Measurements from ENCODE around the gene RBCK1. TPM values are rescaled to one million over a fixed set of nuclear protein-coding genes. Genes with fewer than 3 reads are reported as not detected.

The RBCK1 gene
- polyA plus RNA-seq, 4 donors: 74.8 to 176 (median 158) TPM

GRCh38 chr20:478949-479429, 70.9 kb downstream of the RBCK1 start:
- H3K27me3 ChIP-seq (ENCODE audit: control insufficient read depth in 3 of 3, insufficient read depth in 3 of 3, low read length in 3 of 3): no peaks in the 10 kb centered on the region
- no peaks in the 10 kb centered on the region for H3K4me1 ChIP-seq (ENCODE audit: control insufficient read depth in 3 of 3, insufficient read depth in 2 of 3, low read depth in 1 of 3, low read length in 2 of 3)
- H3K9me3 ChIP-seq (ENCODE audit: control insufficient read depth in 2 of 2, insufficient read depth in 1 of 2, low read depth in 1 of 2, low read length in 1 of 2): no peaks in the 10 kb centered on the region
- peak; percentile 75 to 78 for DNase-seq
- H3K36me3 ChIP-seq (ENCODE audit: control insufficient read depth in 3 of 3, insufficient read depth in 2 of 3, low read depth in 1 of 3, low read length in 3 of 3): peaks cover 7 to 44% (median 7%) of the 10 kb centered on the region in 3 donors
- no peak for FAIRE-seq
- H3K27ac ChIP-seq (ENCODE audit: low read depth in 1 of 3, low read length in 2 of 3): no peak overlapping the region
- 48 to 59% (median 54%) methylated on average over 3 of the region's 3 CpGs for WGBS, 3 donors
- H3K4me3 ChIP-seq (ENCODE audit: low read depth in 1 of 3, low read length in 3 of 3): no peak overlapping the region

- H3K27me3 ChIP-seq (ENCODE audit: control insufficient read depth in 3 of 3, insufficient read depth in 3 of 3, low read length in 3 of 3): no peaks in the 10 kb centered on the region
- H3K9me3 ChIP-seq (ENCODE audit: control insufficient read depth in 2 of 2, insufficient read depth in 1 of 2, low read depth in 1 of 2, low read length in 1 of 2): no peaks in the 10 kb centered on the region
- FAIRE-seq: no peak
- 66 to 68% (median 66%) methylated on average over 2 of the region's 2 CpGs for WGBS, 3 donors
- no peaks in the 10 kb centered on the region for H3K4me1 ChIP-seq (ENCODE audit: control insufficient read depth in 3 of 3, insufficient read depth in 2 of 3, low read depth in 1 of 3, low read length in 2 of 3)
- no peak for DNase-seq
- peaks cover 9 to 45% (median 10%) of the 10 kb centered on the region in 3 donors for H3K36me3 ChIP-seq (ENCODE audit: control insufficient read depth in 3 of 3, insufficient read depth in 2 of 3, low read depth in 1 of 3, low read length in 3 of 3)
- no peak overlapping the region for H3K27ac ChIP-seq (ENCODE audit: low read depth in 1 of 3, low read length in 2 of 3)
- no peak overlapping the region for H3K4me3 ChIP-seq (ENCODE audit: low read depth in 1 of 3, low read length in 3 of 3)
Observed at GRCh38 chr20:479487-479886, 71.4 kb downstream of the RBCK1 start.

GRCh38 chr20:480044-480443, 71.9 kb downstream of the RBCK1 start:
- Histone ChIP-seq H3K4me3 (ENCODE audit: low read depth in 1 of 3, low read length in 3 of 3) (no peak overlapping the region), H3K36me3 (ENCODE audit: control insufficient read depth in 3 of 3, insufficient read depth in 2 of 3, low read depth in 1 of 3, low read length in 3 of 3) (peaks cover 10 to 49% (median 12%) of the 10 kb centered on the region in 3 donors), H3K9me3 (ENCODE audit: control insufficient read depth in 2 of 2, insufficient read depth in 1 of 2, low read depth in 1 of 2, low read length in 1 of 2) (no peaks in the 10 kb centered on the region), H3K4me1 (ENCODE audit: control insufficient read depth in 3 of 3, insufficient read depth in 2 of 3, low read depth in 1 of 3, low read length in 2 of 3) (no peaks in the 10 kb centered on the region), H3K27me3 (ENCODE audit: control insufficient read depth in 3 of 3, insufficient read depth in 3 of 3, low read length in 3 of 3) (no peaks in the 10 kb centered on the region), H3K27ac (ENCODE audit: low read depth in 1 of 3, low read length in 2 of 3) (no peak overlapping the region)
- WGBS, 3 donors: 55 to 73% (median 67%) methylated on average over 3 of the region's 3 CpGs
- no peak for FAIRE-seq
- DNase-seq: no peak

- no peak overlapping the region for H3K27ac ChIP-seq (ENCODE audit: low read depth in 1 of 3, low read length in 2 of 3)
- H3K4me1 ChIP-seq (ENCODE audit: control insufficient read depth in 3 of 3, insufficient read depth in 2 of 3, low read depth in 1 of 3, low read length in 2 of 3): no peaks in the 10 kb centered on the region
- 61 to 75% (median 68%) methylated on average over 1 of the region's 1 CpG for WGBS, 3 donors
- DNase-seq (no peak), FAIRE-seq (no peak)
- no peak overlapping the region for H3K4me3 ChIP-seq (ENCODE audit: low read depth in 1 of 3, low read length in 3 of 3)
- H3K9me3 ChIP-seq (ENCODE audit: control insufficient read depth in 2 of 2, insufficient read depth in 1 of 2, low read depth in 1 of 2, low read length in 1 of 2): no peaks in the 10 kb centered on the region
- no peaks in the 10 kb centered on the region for H3K27me3 ChIP-seq (ENCODE audit: control insufficient read depth in 3 of 3, insufficient read depth in 3 of 3, low read length in 3 of 3)
- H3K36me3 ChIP-seq (ENCODE audit: control insufficient read depth in 3 of 3, insufficient read depth in 2 of 3, low read depth in 1 of 3, low read length in 3 of 3): peaks cover 14 to 48% (median 15%) of the 10 kb centered on the region in 3 donors
Observed at GRCh38 chr20:481167-481566, 73.1 kb downstream of the RBCK1 start.

Other genes with a start within 250 kb of the RBCK1 start
- not detected for gene DEFB128, start 218.6 kb upstream of the RBCK1 start, polyA plus RNA-seq
- not detected for gene DEFB129, start 181.0 kb upstream of the RBCK1 start, polyA plus RNA-seq
- gene DEFB132, start 150.6 kb upstream of the RBCK1 start, polyA plus RNA-seq: under 1 TPM in 1 of 4 donors, not detected in 3; 0.03 TPM
- 1 to 10 TPM; 3.5 to 8.7 (median 6.7) TPM for gene C20orf96, start 117.5 kb upstream of the RBCK1 start, polyA plus RNA-seq
- gene ZCCHC3, start 110.7 kb upstream of the RBCK1 start, polyA plus RNA-seq: 10 to 100 TPM in 3 of 4 donors, 1 to 10 TPM in 1; 8.9 to 27.0 (median 12.3) TPM
- gene SOX12, start 82.7 kb upstream of the RBCK1 start, polyA plus RNA-seq: 1 to 10 TPM in 3 of 4 donors, under 1 TPM in 1; 0.81 to 9.7 (median 2.0) TPM
- gene NRSN2, start 61.2 kb upstream of the RBCK1 start, polyA plus RNA-seq: 10 to 100 TPM in 2 of 4 donors, 1 to 10 TPM in 1, under 1 TPM in 1; 0.67 to 15.4 (median 9.6) TPM
- gene TRIB3, start 27.5 kb upstream of the RBCK1 start, polyA plus RNA-seq: 10 to 100 TPM in 1 of 4 donors, 1 to 10 TPM in 3; 1.2 to 41.7 (median 3.2) TPM
- gene TBC1D20, start 54.2 kb downstream of the RBCK1 start, polyA plus RNA-seq: 10 to 100 TPM; 13.1 to 28.7 (median 14.8) TPM
- gene CSNK2A1, start 135.5 kb downstream of the RBCK1 start, polyA plus RNA-seq: 100 to 1,000 TPM in 1 of 4 donors, 10 to 100 TPM in 3; 24.0 to 107 (median 33.8) TPM
- gene TCF15, start 202.0 kb downstream of the RBCK1 start, polyA plus RNA-seq: under 1 TPM in 2 of 4 donors, not detected in 2; 0.21 to 0.37 TPM
- 10 to 100 TPM in 3 of 4 donors, 1 to 10 TPM in 1; 9.5 to 33.2 (median 30.9) TPM for gene SRXN1, start 244.9 kb downstream of the RBCK1 start, polyA plus RNA-seq